ENCODE results near the gene PHLDB2.

PHLDB2 gene

DNA sequence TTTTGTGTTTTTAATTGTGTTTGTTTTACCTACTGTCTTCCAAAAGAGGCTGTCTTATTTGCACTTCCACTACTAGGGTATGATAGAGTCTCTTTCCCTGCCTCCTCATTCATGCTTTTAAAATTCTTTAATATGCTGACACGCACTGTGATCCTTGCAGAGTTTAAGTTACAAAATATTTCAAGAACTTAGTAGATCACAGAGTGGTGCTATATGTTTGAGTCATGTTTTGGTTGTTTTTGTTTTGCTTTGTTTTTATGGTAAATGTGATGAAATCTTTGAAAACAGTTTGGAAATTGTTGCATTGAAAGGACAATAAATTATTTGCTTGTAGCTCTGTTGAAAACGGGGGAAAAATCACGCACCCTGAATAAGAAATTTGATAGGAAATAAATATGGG is 113.8 kb downstream of the PHLDB2 start:
- H3K27ac ChIP-seq (ENCODE audit: low read depth, low read length), result no peak overlapping the region
- H3K9me3 ChIP-seq (ENCODE audit: control insufficient read depth in 5 of 5, low read length in 5 of 5), result no peaks in the 10 kb centered on the region
- H3K27me3 ChIP-seq (ENCODE audit: control insufficient read depth in 5 of 5, insufficient read depth in 4 of 5, low read length in 5 of 5), result no peaks in the 10 kb centered on the region
- peaks cover 28 to 62% (median 52%) of the 10 kb centered on the region in 5 donors for H3K36me3 ChIP-seq (ENCODE audit: control insufficient read depth in 5 of 5, insufficient read depth in 5 of 5, low read length in 5 of 5)
- H3K4me1 ChIP-seq (ENCODE audit: control insufficient read depth in 5 of 5, insufficient read depth in 5 of 5, low read length in 5 of 5), result peaks cover 0 to 4% (median 0%) of the 10 kb centered on the region in 5 donors
- H3K4me3 ChIP-seq (ENCODE audit: low read depth in 1 of 5, low read length in 5 of 5), result no peak overlapping the region
- no peak overlapping the region for H3K9ac ChIP-seq (ENCODE audit: low read length in 5 of 5)

DNA sequence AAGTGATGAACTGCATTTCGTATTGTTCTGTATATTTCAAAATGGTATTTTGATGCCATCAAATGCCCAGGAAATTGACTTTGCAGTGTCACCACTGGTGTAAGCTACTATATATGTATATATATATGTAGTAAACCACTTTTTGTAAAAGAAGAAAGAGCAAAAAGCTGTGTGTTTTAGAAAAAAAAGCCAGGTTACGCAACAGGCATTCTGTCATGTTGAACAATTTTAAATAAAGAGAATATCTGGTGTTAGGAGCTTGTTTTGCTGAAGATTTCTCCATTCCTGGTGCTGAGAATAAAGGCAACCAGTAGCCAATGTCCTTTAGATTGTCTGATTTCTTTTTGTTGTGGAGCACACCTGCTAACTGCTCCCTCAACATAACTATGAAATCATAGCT is 116.1 kb downstream of the PHLDB2 start:
- Histone ChIP-seq H3K9me3 (ENCODE audit: control insufficient read depth in 5 of 5, low read length in 5 of 5) (no peaks in the 10 kb centered on the region), H3K36me3 (ENCODE audit: control insufficient read depth in 5 of 5, insufficient read depth in 5 of 5, low read length in 5 of 5) (peaks cover 20 to 41% (median 38%) of the 10 kb centered on the region in 5 donors), H3K27me3 (ENCODE audit: control insufficient read depth in 5 of 5, insufficient read depth in 4 of 5, low read length in 5 of 5) (no peaks in the 10 kb centered on the region), H3K9ac (ENCODE audit: low read length in 5 of 5) (no peak overlapping the region), H3K27ac (ENCODE audit: low read depth, low read length) (no peak overlapping the region), H3K4me3 (ENCODE audit: low read depth in 1 of 5, low read length in 5 of 5) (no peak overlapping the region), H3K4me1 (ENCODE audit: control insufficient read depth in 5 of 5, insufficient read depth in 5 of 5, low read length in 5 of 5) (peaks cover 0 to 14% (median 10%) of the 10 kb centered on the region in 5 donors)

DNA sequence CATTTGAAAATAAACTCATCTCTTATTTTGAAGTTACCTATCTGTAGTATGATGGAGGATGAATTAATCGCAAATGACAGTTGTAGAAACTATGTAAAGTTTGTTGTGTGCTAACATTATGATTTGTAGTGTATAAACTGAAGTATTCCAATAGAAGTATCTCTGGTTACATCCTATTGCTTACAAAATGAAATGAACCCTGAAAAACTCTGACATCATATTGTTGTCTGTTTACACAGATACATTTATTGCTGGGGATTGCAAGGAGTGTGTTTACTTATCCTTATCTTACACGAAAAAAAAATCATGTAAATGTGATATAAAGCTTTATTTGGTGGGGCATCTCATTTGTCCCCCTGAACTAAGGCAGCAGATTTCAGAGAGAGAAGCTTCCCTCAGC is 117.2 kb downstream of the PHLDB2 start:
- no peak overlapping the region for H3K27ac ChIP-seq (ENCODE audit: low read depth, low read length)
- H3K27me3 ChIP-seq (ENCODE audit: control insufficient read depth in 5 of 5, insufficient read depth in 4 of 5, low read length in 5 of 5), result no peaks in the 10 kb centered on the region
- no peaks in the 10 kb centered on the region for H3K9me3 ChIP-seq (ENCODE audit: control insufficient read depth in 5 of 5, low read length in 5 of 5)
- H3K4me3 ChIP-seq (ENCODE audit: low read depth in 1 of 5, low read length in 5 of 5), result no peak overlapping the region
- H3K36me3 ChIP-seq (ENCODE audit: control insufficient read depth in 5 of 5, insufficient read depth in 5 of 5, low read length in 5 of 5), result peaks cover 13 to 35% (median 28%) of the 10 kb centered on the region in 5 donors
- H3K9ac ChIP-seq (ENCODE audit: low read length in 5 of 5), result no peak overlapping the region
- peaks cover 0 to 23% (median 19%) of the 10 kb centered on the region in 5 donors for H3K4me1 ChIP-seq (ENCODE audit: control insufficient read depth in 5 of 5, insufficient read depth in 5 of 5, low read length in 5 of 5)

DNA sequence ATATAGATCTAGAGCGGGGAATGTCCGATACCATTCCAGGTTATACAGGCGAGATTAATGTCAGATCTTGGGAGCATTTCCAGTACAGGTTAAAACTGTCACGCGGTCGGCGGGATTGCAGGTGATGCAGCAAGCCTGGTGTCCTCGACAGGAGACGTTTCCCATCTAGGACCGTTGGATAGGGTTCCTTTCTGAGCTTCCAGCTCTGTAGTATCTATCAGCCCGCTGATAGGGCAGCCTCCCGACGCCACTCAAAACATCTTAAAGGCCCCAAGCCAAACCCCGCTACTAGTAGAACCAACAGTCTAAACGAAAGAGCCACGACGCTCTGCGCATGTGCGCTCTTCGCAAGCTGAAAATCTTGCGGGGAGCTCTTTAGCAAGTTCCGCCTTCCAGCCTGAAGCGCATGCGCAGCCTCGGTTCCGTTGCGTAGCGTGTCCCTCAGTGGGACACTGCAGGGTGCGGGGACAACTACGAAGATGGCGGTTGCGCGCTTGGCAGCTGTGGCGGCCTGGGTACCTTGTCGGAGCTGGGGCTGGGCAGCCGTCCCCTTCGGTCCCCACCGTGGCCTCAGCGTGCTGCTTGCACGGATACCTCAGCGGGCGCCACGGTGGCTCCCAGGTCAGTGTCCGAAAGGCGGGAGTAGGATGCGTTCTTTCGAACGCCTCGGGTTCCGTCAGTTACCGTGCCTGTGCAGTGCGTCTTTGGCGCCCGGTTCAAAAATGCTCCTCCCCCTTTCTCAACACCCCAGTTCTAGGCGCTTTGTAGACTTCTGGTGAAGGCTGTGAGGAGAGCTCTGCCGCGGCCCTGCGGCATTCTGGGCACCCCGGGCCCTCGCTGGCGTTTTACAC is 119.7 kb downstream of the PHLDB2 start, which contains the start of gene ABHD10:
TSS of gene ABHD10 (plus strand) at position 444 of the 851 bp plus-strand sequence. CDS start at position 480, 36 bp downstream.
- peaks cover 7 to 17% (median 11%) of the 10 kb centered on the region in 5 donors for H3K36me3 ChIP-seq (ENCODE audit: control insufficient read depth in 5 of 5, insufficient read depth in 5 of 5, low read length in 5 of 5)
- peak within 1 kb of the TSS; percentile 86 to 99 (median 98) for H3K4me3 ChIP-seq (ENCODE audit: low read depth in 1 of 5, low read length in 5 of 5)

DNA sequence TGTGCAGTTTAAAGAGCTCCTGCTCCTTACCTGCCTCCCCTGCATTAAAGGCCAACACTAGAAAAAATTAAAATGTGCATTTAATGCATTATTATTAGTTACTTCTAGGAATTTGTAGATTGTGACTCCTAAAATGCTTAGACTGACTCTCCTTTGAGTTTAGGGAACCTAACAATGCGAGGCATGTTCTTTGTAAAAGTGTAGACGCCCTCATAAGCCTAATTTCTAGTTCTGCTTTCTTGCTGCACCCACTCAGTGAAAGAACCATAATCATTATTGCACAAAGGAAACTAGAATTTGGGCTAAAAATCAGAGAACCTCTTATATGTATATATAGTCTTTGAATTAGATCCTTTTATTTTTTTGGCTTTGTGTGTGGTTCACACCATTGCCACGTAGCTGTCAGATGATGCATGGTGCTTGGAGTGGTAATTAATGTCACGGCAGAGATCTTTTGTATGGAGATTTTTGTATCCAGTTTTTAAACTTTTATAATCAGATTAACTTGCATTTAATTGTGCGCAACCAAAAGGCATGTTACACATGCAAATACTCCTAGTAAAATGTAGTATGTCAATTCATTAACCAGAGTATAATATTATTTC is 120.5 kb downstream of the PHLDB2 start:
- Histone ChIP-seq H3K36me3 (ENCODE audit: control insufficient read depth in 5 of 5, insufficient read depth in 5 of 5, low read length in 5 of 5) (peaks cover 0 to 11% (median 5%) of the 10 kb centered on the region in 5 donors), H3K9ac (ENCODE audit: low read length in 5 of 5) (peak overlapping the region; percentile 66 to 87 (median 84)), H3K27me3 (ENCODE audit: control insufficient read depth in 5 of 5, insufficient read depth in 4 of 5, low read length in 5 of 5) (no peaks in the 10 kb centered on the region), H3K27ac (ENCODE audit: low read depth, low read length) (peak overlapping the region; percentile 56), H3K9me3 (ENCODE audit: control insufficient read depth in 5 of 5, low read length in 5 of 5) (no peaks in the 10 kb centered on the region), H3K4me3 (ENCODE audit: low read depth in 1 of 5, low read length in 5 of 5) (peak overlapping the region; percentile 86 to 99 (median 98)), H3K4me1 (ENCODE audit: control insufficient read depth in 5 of 5, insufficient read depth in 5 of 5, low read length in 5 of 5) (peaks cover 0 to 28% (median 27%) of the 10 kb centered on the region in 5 donors)

More for the DNA sequence above, 119.7 kb downstream of the PHLDB2 start, which contains the start of gene ABHD10:
- Histone ChIP-seq H3K4me1 (ENCODE audit: control insufficient read depth in 5 of 5, insufficient read depth in 5 of 5, low read length in 5 of 5) (peaks cover 0 to 28% (median 27%) of the 10 kb centered on the region in 5 donors), H3K9me3 (ENCODE audit: control insufficient read depth in 5 of 5, low read length in 5 of 5) (no peaks in the 10 kb centered on the region), H3K27ac (ENCODE audit: low read depth, low read length) (peak within 1 kb of the TSS; percentile 56), H3K9ac (ENCODE audit: low read length in 5 of 5) (peak within 1 kb of the TSS; percentile 66 to 87 (median 84)), H3K27me3 (ENCODE audit: control insufficient read depth in 5 of 5, insufficient read depth in 4 of 5, low read length in 5 of 5) (no peaks in the 10 kb centered on the region)

DNA sequence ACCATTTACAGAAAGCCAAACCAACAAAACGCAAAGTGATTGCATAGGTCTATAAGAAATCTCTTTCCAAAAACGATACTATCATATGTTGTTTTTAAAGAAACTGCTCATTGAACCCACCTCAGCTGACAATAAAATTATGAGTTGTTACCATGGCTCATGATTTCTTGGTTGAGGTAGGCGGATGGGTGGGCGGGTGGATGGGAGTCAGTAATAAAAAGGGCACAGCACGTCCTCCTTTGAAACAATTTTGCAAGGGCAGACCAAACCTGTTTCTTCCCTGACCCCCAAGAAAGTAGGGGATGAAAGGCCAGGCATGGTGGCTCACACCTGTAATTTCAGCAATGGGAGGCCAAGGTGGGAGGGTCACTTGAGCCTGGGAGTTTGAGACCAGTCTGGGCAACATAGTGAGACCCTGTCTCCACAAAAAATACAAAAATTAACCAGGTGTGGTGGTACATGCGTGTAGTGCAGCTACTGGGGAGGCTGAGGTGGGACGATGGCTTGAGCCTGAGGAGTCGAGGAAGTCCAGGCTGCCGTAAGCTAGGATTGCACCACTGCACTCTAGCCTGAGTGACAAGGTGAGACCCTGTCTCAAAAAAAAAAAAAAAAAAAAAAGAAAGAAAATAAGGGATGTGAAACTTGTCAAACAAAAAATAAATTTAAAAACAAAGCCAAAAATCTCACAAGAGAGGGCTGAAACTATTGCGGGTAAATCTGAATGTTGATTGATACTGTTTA is 121.8 kb downstream of the PHLDB2 start:
- Histone ChIP-seq H3K4me3 (ENCODE audit: low read depth in 1 of 5, low read length in 5 of 5) (no peak overlapping the region), H3K9ac (ENCODE audit: low read length in 5 of 5) (no peak overlapping the region), H3K9me3 (ENCODE audit: control insufficient read depth in 5 of 5, low read length in 5 of 5) (no peaks in the 10 kb centered on the region), H3K27ac (ENCODE audit: low read depth, low read length) (no peak overlapping the region), H3K4me1 (ENCODE audit: control insufficient read depth in 5 of 5, insufficient read depth in 5 of 5, low read length in 5 of 5) (peaks cover 0 to 28% (median 27%) of the 10 kb centered on the region in 5 donors), H3K27me3 (ENCODE audit: control insufficient read depth in 5 of 5, insufficient read depth in 4 of 5, low read length in 5 of 5) (no peaks in the 10 kb centered on the region), H3K36me3 (ENCODE audit: control insufficient read depth in 5 of 5, insufficient read depth in 5 of 5, low read length in 5 of 5) (peaks cover 0 to 5% (median 0%) of the 10 kb centered on the region in 5 donors)

DNA sequence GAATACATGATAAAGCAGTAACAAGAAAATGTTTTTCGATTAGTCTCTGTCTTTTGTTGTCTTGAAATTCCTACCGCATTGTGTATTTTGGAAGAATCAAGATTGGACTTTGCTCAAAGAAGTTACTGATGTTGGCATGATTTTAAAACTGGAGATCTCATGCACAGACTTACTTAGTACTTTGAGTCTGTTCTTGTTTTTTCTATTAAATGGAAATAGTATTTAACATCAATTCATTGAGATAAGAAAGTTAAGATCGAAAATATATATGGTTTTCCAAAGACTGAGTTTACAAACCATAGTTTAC is 122.3 kb downstream of the PHLDB2 start:
- Histone ChIP-seq H3K9me3 (ENCODE audit: control insufficient read depth in 5 of 5, low read length in 5 of 5) (no peaks in the 10 kb centered on the region), H3K36me3 (ENCODE audit: control insufficient read depth in 5 of 5, insufficient read depth in 5 of 5, low read length in 5 of 5) (peaks cover 0 to 3% (median 0%) of the 10 kb centered on the region in 5 donors), H3K4me3 (ENCODE audit: low read depth in 1 of 5, low read length in 5 of 5) (no peak overlapping the region), H3K27me3 (ENCODE audit: control insufficient read depth in 5 of 5, insufficient read depth in 4 of 5, low read length in 5 of 5) (no peaks in the 10 kb centered on the region), H3K27ac (ENCODE audit: low read depth, low read length) (no peak overlapping the region), H3K4me1 (ENCODE audit: control insufficient read depth in 5 of 5, insufficient read depth in 5 of 5, low read length in 5 of 5) (peaks cover 0 to 28% (median 27%) of the 10 kb centered on the region in 5 donors), H3K9ac (ENCODE audit: low read length in 5 of 5) (peak overlapping the region in 1 of 5 donors; percentile 39)

DNA sequence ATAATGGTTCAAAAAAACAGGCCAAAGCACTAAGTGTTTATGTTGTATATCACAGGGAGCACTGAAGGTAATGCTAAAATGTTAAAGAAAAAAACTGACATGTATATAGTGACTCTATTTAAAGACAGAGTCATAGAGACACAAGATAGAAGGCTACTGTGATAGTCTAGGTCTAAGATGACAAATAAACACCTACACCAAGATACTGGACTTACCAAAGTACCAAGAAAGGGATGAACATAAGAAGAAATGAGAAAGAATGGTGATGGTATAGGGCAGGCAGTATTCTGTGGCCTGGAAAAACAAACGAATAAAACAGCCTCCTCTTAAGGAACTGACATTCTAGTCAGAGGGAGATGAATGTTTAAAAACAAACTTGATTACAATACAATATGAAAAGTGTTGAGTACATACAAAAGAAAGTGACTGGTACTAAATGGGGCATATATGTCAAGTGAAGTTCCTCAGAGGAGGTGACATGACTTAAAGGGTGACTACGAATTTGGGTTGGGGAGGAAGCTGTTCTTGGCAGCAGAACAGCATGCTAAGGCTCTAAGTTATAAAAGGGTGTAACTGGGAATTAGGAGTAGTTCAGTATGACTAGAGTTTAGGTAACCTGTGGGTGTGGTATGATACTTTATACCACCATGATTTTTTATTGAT is 125.7 kb downstream of the PHLDB2 start:
- H3K4me1 ChIP-seq (ENCODE audit: control insufficient read depth in 5 of 5, insufficient read depth in 5 of 5, low read length in 5 of 5), result peaks cover 0 to 22% (median 16%) of the 10 kb centered on the region in 5 donors
- H3K9me3 ChIP-seq (ENCODE audit: control insufficient read depth in 5 of 5, low read length in 5 of 5), result no peaks in the 10 kb centered on the region
- no peak overlapping the region for H3K27ac ChIP-seq (ENCODE audit: low read depth, low read length)
- H3K9ac ChIP-seq (ENCODE audit: low read length in 5 of 5), result no peak overlapping the region
- H3K36me3 ChIP-seq (ENCODE audit: control insufficient read depth in 5 of 5, insufficient read depth in 5 of 5, low read length in 5 of 5), result peaks cover 3 to 22% (median 17%) of the 10 kb centered on the region in 5 donors
- H3K27me3 ChIP-seq (ENCODE audit: control insufficient read depth in 5 of 5, insufficient read depth in 4 of 5, low read length in 5 of 5), result no peaks in the 10 kb centered on the region
- no peak overlapping the region for H3K4me3 ChIP-seq (ENCODE audit: low read depth in 1 of 5, low read length in 5 of 5)

DNA sequence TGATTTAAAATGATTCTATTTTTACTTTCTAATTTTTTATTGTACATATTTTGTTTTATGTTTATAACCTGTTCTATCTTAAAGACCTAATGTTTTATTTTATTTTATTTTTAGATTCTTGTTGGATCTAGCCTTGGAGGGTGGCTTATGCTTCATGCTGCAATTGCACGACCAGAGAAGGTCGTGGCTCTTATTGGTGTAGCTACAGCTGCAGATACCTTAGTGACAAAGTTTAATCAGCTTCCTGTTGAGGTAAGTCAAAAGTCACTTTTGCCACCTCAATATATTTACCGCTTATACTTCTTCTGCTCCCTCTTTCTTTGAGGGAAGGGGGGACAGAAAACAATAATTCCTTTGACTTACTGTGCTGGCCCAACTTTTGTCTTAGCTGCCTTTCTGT is 127.7 kb downstream of the PHLDB2 start:
- peaks cover 0 to 3% (median 2%) of the 10 kb centered on the region in 5 donors for H3K4me1 ChIP-seq (ENCODE audit: control insufficient read depth in 5 of 5, insufficient read depth in 5 of 5, low read length in 5 of 5)
- H3K4me3 ChIP-seq (ENCODE audit: low read depth in 1 of 5, low read length in 5 of 5), result no peak overlapping the region
- H3K36me3 ChIP-seq (ENCODE audit: control insufficient read depth in 5 of 5, insufficient read depth in 5 of 5, low read length in 5 of 5), result peaks cover 8 to 29% (median 23%) of the 10 kb centered on the region in 5 donors
- H3K9me3 ChIP-seq (ENCODE audit: control insufficient read depth in 5 of 5, low read length in 5 of 5), result no peaks in the 10 kb centered on the region
- no peak overlapping the region for H3K9ac ChIP-seq (ENCODE audit: low read length in 5 of 5)
- no peaks in the 10 kb centered on the region for H3K27me3 ChIP-seq (ENCODE audit: control insufficient read depth in 5 of 5, insufficient read depth in 4 of 5, low read length in 5 of 5)
- no peak overlapping the region for H3K27ac ChIP-seq (ENCODE audit: low read depth, low read length)

Data from subcutaneous abdominal adipose tissue (tissue), 5 donors.